ENCODE results near the gene RAP1GDS1. TPM values are rescaled to one million over a fixed set of nuclear protein-coding genes. Genes with fewer than 3 reads are reported as not detected.
"Not testable (repeated sequence)": the region's sequence is repeated elsewhere in the genome, so short reads cannot be mapped to it uniquely, and the experiment has no call there.

RAP1GDS1 gene
- total RNA-seq, 4 donors from 2014 or later, result 36.2 to 40.9 (median 37.9) TPM

DNA sequence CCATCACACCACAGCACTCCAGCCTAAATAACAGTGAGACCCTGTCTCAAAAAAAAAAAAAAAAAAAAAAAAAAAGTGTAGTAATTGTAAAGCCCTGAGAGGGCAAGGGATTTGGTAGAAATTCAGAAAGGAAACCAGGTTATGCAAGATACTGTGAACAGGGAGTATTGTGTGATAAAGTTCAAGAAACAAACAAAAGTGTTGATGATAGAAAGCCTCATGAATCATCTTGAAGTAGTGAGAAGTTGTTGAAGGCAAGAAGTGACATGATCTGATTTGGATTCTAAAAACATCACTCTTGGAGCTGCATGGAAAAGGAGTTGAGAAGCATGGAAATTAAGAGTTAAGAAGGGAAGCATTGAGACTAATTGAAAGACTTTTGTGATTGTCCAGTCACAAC is 102.2 kb downstream of the RAP1GDS1 start:
- DNase-seq, result no peak
- intact Hi-C loops (cut with DNase I), result no loop called here

GRCh38 chr4:98366275-98366674 is 105.1 kb downstream of the RAP1GDS1 start:
- H3K4me3 ChIP-seq (replicated peaks in 1 of 3); intact Hi-C loops (cut with DNase I); DNase-seq; H3K36me3 ChIP-seq; H3K9me3 ChIP-seq; H3K4me1 ChIP-seq; H3K27me3 ChIP-seq; H3K27ac ChIP-seq: not testable (repeated sequence)
- 97 to 99% methylated on average over 3 of the region's 3 CpGs for WGBS, 2 donors

More for the DNA sequence above, 102.2 kb downstream of the RAP1GDS1 start:
- H3K9me3 ChIP-seq, result no peaks in the 10 kb centered on the region
- H3K4me3 ChIP-seq (replicated peaks in 1 of 3), result no peak overlapping the region
- H3K27me3 ChIP-seq, result no peaks in the 10 kb centered on the region
- TF ChIP-seq POLR2A (IDR thresholded peaks at IDR 0.05) (no peak), CTCF (IDR thresholded peaks at IDR 0.05) (no peak)
- peaks cover 0 to 6% of the 10 kb centered on the region in 2 donors for H3K36me3 ChIP-seq
- no peak overlapping the region for H3K27ac ChIP-seq
- H3K4me1 ChIP-seq, result no peaks in the 10 kb centered on the region

DNA sequence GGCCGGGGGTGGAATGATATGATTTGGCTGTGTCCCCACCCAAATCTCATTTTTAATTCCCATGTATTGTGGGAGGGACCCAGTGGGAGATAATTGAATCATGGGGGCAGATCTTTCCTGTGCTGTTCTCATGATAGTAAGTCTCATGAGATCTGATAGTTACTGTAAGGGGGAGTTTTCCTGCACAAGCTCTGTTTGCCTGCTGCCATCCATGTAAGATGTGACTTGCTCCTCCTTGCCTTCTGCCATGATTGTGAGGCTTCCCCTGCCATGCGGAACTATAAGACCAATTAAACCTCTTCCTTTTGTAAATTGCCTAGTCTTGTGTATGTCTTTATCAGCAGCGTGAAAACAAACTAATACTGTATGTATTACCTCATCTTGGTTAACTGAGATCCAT is 106.8 kb downstream of the RAP1GDS1 start:
- H3K27me3 ChIP-seq; DNase-seq; H3K4me1 ChIP-seq; H3K9me3 ChIP-seq; intact Hi-C loops (cut with DNase I); H3K36me3 ChIP-seq; H3K4me3 ChIP-seq (replicated peaks in 1 of 3); H3K27ac ChIP-seq: not testable (repeated sequence)
- 98% methylated on average over 3 of the region's 3 CpGs for WGBS, 2 donors

GRCh38 chr4:98369322-98369721 is 108.1 kb downstream of the RAP1GDS1 start:
- Histone ChIP-seq H3K4me1 (no peaks in the 10 kb centered on the region), H3K27ac (no peak overlapping the region), H3K4me3 (replicated peaks in 1 of 3) (no peak overlapping the region), H3K27me3 (no peaks in the 10 kb centered on the region), H3K36me3 (peaks cover 0 to 6% of the 10 kb centered on the region in 2 donors), H3K9me3 (no peaks in the 10 kb centered on the region)
- WGBS, 2 donors, result 95 to 97% methylated on average over 3 of the region's 3 CpGs
- TF ChIP-seq POLR2A (IDR thresholded peaks at IDR 0.05) (no peak), CTCF (IDR thresholded peaks at IDR 0.05) (no peak)
- intact Hi-C loops (cut with DNase I), result no loop called here
- no peak for DNase-seq

DNA sequence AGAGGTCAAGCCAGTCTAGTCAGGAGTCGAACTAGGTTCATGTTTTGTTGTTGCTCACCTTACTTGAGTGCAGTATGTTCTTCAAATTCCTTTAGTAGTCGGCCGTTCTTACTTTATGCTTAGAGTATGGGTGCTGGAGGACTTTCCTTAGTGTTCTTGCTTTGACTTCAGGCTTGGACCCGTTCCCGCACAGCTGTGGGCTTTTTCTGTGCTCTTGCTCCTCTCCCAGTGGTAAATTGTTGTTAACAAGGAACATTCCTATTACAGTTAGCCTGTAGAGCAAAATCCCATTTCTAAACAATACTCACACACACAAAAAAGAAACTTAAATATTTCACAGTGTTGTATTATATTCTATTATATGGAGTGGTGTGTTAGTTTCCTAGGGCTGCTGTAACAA is 113.5 kb downstream of the RAP1GDS1 start:
- 86 to 92% methylated on average over 5 of the region's 5 CpGs for WGBS, 2 donors
- TF ChIP-seq POLR2A (IDR thresholded peaks at IDR 0.05) (no peak), CTCF (IDR thresholded peaks at IDR 0.05) (no peak)
- no peaks in the 10 kb centered on the region for H3K4me1 ChIP-seq
- DNase-seq, result no peak
- intact Hi-C loops (cut with DNase I), result no loop called here
- H3K9me3 ChIP-seq, result no peaks in the 10 kb centered on the region
- H3K4me3 ChIP-seq (replicated peaks in 1 of 3), result no peak overlapping the region
- no peaks in the 10 kb centered on the region for H3K36me3 ChIP-seq
- H3K27ac ChIP-seq, result no peak overlapping the region
- no peaks in the 10 kb centered on the region for H3K27me3 ChIP-seq

DNA sequence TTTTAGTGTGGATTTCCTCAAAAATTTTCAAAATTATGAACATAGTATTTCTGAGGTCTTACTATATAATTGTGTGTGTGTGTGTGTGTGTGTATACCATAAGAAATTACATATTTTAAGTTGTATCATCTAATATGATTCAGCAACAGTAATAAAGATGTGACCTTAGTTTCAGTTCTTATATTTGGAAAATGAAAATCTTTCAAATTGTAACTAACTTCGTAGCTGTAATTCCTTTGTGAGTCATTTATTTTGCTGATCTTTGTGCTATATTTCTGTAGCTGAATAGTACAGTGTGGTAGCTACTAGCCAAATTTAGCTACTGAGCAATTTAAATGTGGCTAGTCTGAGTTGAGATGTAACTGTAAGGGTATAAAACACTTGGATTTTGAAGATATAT is 116.4 kb downstream of the RAP1GDS1 start:
- Histone ChIP-seq H3K4me1 (no peaks in the 10 kb centered on the region), H3K9me3 (no peaks in the 10 kb centered on the region), H3K4me3 (replicated peaks in 1 of 3) (no peak overlapping the region), H3K27ac (no peak overlapping the region), H3K36me3 (no peaks in the 10 kb centered on the region), H3K27me3 (no peaks in the 10 kb centered on the region)
- no peak for DNase-seq
- intact Hi-C loops (cut with DNase I), result no loop called here
- WGBS, 2 donors, result 71 to 74% methylated on average over 1 of the region's 1 CpG
- no peak for TF ChIP-seq CTCF (IDR thresholded peaks at IDR 0.05)
- TF ChIP-seq POLR2A (IDR thresholded peaks at IDR 0.05), result no peak
